Liver (tissue), 3 donors: Measurements from ENCODE around the gene PSMB7.
"Not testable (repeated sequence)": the region's sequence is repeated elsewhere in the genome, so short reads cannot be mapped to it uniquely, and the experiment has no call there.

ENCODE experiments used
- CTCF ChIP-seq: fragments of 150-350 bp; IDR thresholded peaks from 2 replicates; pipeline ENCODE4 v1.5.1; 2017; ENCODE audit warnings: improper control_type of control experiment, low read depth, low read length; ENCODE audit not compliant: missing input control
- FOXA1 ChIP-seq: IDR thresholded peaks from 2 replicates; pipeline ENCODE4 v1.6.1; 2016; ENCODE audit warnings: antibody characterized with exemption
- GABPA ChIP-seq, 2 donors: IDR thresholded peaks in 1 of 2; conservative IDR thresholded peaks in 1 of 2; 2 replicates each; pipeline ENCODE4 v1.6.1; 2016; ENCODE audit warnings: antibody characterized with exemption in 2 of 2, mild to moderate bottlenecking in 1 of 2, moderate library complexity in 1 of 2
- RAD21 ChIP-seq, 2 donors: IDR thresholded peaks; 2 replicates each; pipeline ENCODE4 v1.6.1; 2016; ENCODE audit warnings: antibody characterized with exemption in 2 of 2, mild to moderate bottlenecking in 2 of 2
- donor health status: healthy.
- donor health status: healthy.

DNA sequence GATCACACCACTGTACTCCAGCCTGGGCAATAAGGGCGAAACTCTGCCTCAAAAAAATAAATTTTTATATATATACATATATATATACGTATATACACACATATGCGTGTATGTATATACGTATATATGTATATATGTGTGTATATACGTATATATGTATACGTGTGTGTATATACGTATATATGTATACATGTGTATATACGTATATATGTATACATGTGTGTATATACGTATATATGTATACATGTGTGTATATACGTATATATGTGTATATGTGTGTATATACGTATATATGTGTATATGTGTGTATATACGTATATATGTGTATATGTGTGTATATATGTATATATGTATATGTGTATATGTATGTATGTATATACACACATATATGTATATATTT is 10.5 kb upstream of the PSMB7 start:
- TF ChIP-seq CTCF; GABPA (IDR thresholded peaks at IDR 0.05 in 1 of 2, conservative IDR thresholded peaks at IDR 0.05 in 1 of 2); RAD21 (IDR thresholded peaks at IDR 0.05); FOXA1: not testable (repeated sequence)
